A549 (cell line): ENCODE data around the gene NXN. TPM values are rescaled to one million over a fixed set of nuclear protein-coding genes. Genes with fewer than 3 reads are reported as not detected.

Experiments used
- ATAC-seq, 2 experiments: fragments of 200-7000 bp in 1 of 2; fragments of >200 bp in 1 of 2; cut with Nextera tagmentation in 1 of 2; cut with Tn5 transposase in 1 of 2; 3 replicates each; pipeline versions ENCODE4 v1.8.0 to v1.9.1; 2018 to 2020; ENCODE audit warnings: mild to moderate bottlenecking in 1 of 2, moderate library complexity in 1 of 2
- CTCF ChIA-PET: fragments of 300-600 bp; sonication (Branson Sonifier 250); formaldehyde crosslinking; extraction: SDS; loops from one replicate; lab custom pipeline; 2021; ENCODE audit warnings: antibody characterized with exemption, inconsistent platforms; lab: Yijun Ruan, JAX
- POLR2A ChIA-PET: fragments of 350-600 bp; formaldehyde crosslinking; extraction: SDS; loops from one replicate; lab custom pipeline; 2021; ENCODE audit warnings: antibody characterized with exemption, inconsistent platforms; lab: Yijun Ruan, JAX
- DNase-seq, 2 experiments: peaks; one replicate each; pipeline versions ENCODE4 v3.0.0 to v3.0.0-alpha.2; 2011 to 2016; ENCODE audit warnings: low read depth in 1 of 2, low spot score in 1 of 2
- FAIRE-seq: peaks from 2 replicates; lab custom pipeline; 2011; peaks lifted over from hg19 to GRCh38; lab: Jason Lieb, UNC
- H3K27ac ChIP-seq, 2 experiments: fragments of >200 bp; sonication (Bioruptor Twin); formaldehyde crosslinking; 3 replicates each; pipeline ENCODE4 v1.5.1; 2016 to 2017
- H3K4me1 ChIP-seq: fragments of >200 bp; sonication (Bioruptor Twin); formaldehyde crosslinking; 3 replicates; pipeline ENCODE4 v1.6.1; 2016
- H3K4me2 ChIP-seq: fragments of >200 bp; sonication (Bioruptor Twin); formaldehyde crosslinking; 3 replicates; pipeline ENCODE4 v1.6.1; 2016
- H3K4me3 ChIP-seq: fragments of >200 bp; sonication (Bioruptor Twin); formaldehyde crosslinking; 3 replicates; pipeline ENCODE4 v1.5.1; 2016
- H3K9me3 ChIP-seq: fragments of >200 bp; sonication (Bioruptor Twin); formaldehyde crosslinking; 3 replicates; pipeline ENCODE4 v1.6.1; 2016
- ATOH8 ChIP-seq: fragments of 250-450 bp; sonication (Bioruptor Pico); IDR thresholded peaks from 2 replicates; pipeline ENCODE4 v1.5.0; 2020; ENCODE audit warnings: low read depth, mild to moderate bottlenecking, moderate library complexity
- BHLHE40 ChIP-seq: IDR thresholded peaks from 2 replicates; pipeline ENCODE4 v1.6.1; 2012; ENCODE audit warnings: low read depth, low read length, inconsistent platforms
- CHD4 ChIP-seq: fragments of 200-600 bp; sonication (generic); IDR thresholded peaks from 2 replicates; pipeline ENCODE4 v1.6.1; 2016; ENCODE audit warnings: antibody characterized with exemption, mild to moderate bottlenecking, borderline replicate concordance
- EHF ChIP-seq: fragments of 250-450 bp; sonication (Bioruptor Pico); IDR thresholded peaks from 2 replicates; pipeline ENCODE4 v1.5.0; 2020; ENCODE audit warnings: mild to moderate bottlenecking
- EHMT2 ChIP-seq: fragments of 200-600 bp; sonication (generic); IDR thresholded peaks from 2 replicates; pipeline ENCODE4 v1.6.1; 2016; ENCODE audit warnings: antibody characterized with exemption, low read depth, mild to moderate bottlenecking, moderate library complexity
- EP300 ChIP-seq, 2 experiments: fragments of >200 bp; sonication (Bioruptor Twin); formaldehyde crosslinking; IDR thresholded peaks; 2 replicates in 1 of 2; 3 replicates in 1 of 2; pipeline ENCODE4 v1.6.1; 2016 to 2017
- ESRRA ChIP-seq: fragments of 150-350 bp; IDR thresholded peaks from 2 replicates; pipeline ENCODE4 v1.6.1; 2014; ENCODE audit warnings: mild to moderate bottlenecking, low read length, borderline replicate concordance
- FOSL2 ChIP-seq, 2 experiments: fragments of 450-650 bp in 1 of 2; fragments of >200 bp in 1 of 2; sonication (Bioruptor Twin) in 1 of 2; formaldehyde crosslinking; IDR thresholded peaks; 2 replicates each; pipeline versions ENCODE4 v1.5.0 to v1.6.1; 2016 to 2020; ENCODE audit warnings: mild to moderate bottlenecking in 1 of 2, moderate library complexity in 1 of 2
- GATA3 ChIP-seq: IDR thresholded peaks from 2 replicates; pipeline ENCODE4 v1.6.1; 2012; ENCODE audit warnings: borderline replicate concordance
- HEYL ChIP-seq: fragments of 250-450 bp; sonication (Bioruptor Pico); IDR thresholded peaks from 2 replicates; pipeline ENCODE4 v1.8.0; 2021; ENCODE audit warnings: mild to moderate bottlenecking, moderate library complexity
- HMGXB4 ChIP-seq: fragments of 250-450 bp; sonication (Bioruptor Pico); IDR thresholded peaks from 2 replicates; pipeline ENCODE4 v1.5.0; 2021; ENCODE audit warnings: mild to moderate bottlenecking, moderate library complexity, borderline replicate concordance
- HOXA7 ChIP-seq: fragments of 250-450 bp; sonication (Bioruptor Pico); IDR thresholded peaks from 2 replicates; pipeline ENCODE4 v1.5.0; 2020; ENCODE audit warnings: mild to moderate bottlenecking, moderate library complexity
- HOXB5 ChIP-seq: fragments of 250-450 bp; sonication (Bioruptor Pico); IDR thresholded peaks from 2 replicates; pipeline ENCODE4 v1.5.0; 2020; ENCODE audit warnings: mild to moderate bottlenecking, moderate library complexity
- JUNB ChIP-seq: fragments of >200 bp; sonication (Bioruptor Twin); formaldehyde crosslinking; IDR thresholded peaks from 2 replicates; pipeline ENCODE4 v1.6.1; 2016
- KDM1A ChIP-seq: fragments of 200-600 bp; sonication (generic); IDR thresholded peaks from 2 replicates; pipeline ENCODE4 v1.6.1; 2016; ENCODE audit warnings: low read depth, mild to moderate bottlenecking
- MAX ChIP-seq: IDR thresholded peaks from 2 replicates; pipeline ENCODE4 v1.6.1; 2012
- MYC ChIP-seq: IDR thresholded peaks from 2 replicates; pipeline ENCODE4 v1.6.1; 2012; ENCODE audit warnings: mild to moderate bottlenecking, inconsistent platforms, low read length, improper control_type of control experiment, borderline replicate concordance
- POLR2A ChIP-seq: IDR thresholded peaks from 2 replicates; pipeline ENCODE4 v1.6.1; 2012; ENCODE audit warnings: mild to moderate bottlenecking, low read length
- RARB ChIP-seq: fragments of 250-450 bp; sonication (Bioruptor Pico); IDR thresholded peaks from 2 replicates; pipeline ENCODE4 v1.8.0; 2021; ENCODE audit warnings: mild to moderate bottlenecking, moderate library complexity
- ZNF302 ChIP-seq: fragments of 250-450 bp; sonication (Bioruptor Pico); IDR thresholded peaks from 2 replicates; pipeline ENCODE4 v1.9.0; 2021; ENCODE audit warnings: inconsistent platforms, mild to moderate bottlenecking, moderate library complexity
- ZSCAN20 ChIP-seq: fragments of 250-450 bp; sonication (Bioruptor Pico); IDR thresholded peaks from 2 replicates; pipeline ENCODE4 v1.8.0; 2022; ENCODE audit warnings: mild to moderate bottlenecking, moderate library complexity
- WGBS: methylation state at CpG from one replicate; pipeline ENCODE4 v1.1.6; 2017; ENCODE audit errors: missing lambda C conversion rate; 5-methylcytosine and 5-hydroxymethylcytosine counted together
- polyA plus RNA-seq, 4 experiments: library from polyadenylated mRNA; depleted of rRNA in 3 of 4; stranded (reverse); fragments of >200 nt; fragmentation: RNase III in 1 of 4; extraction: RNeasy Plus Mini Kit Qiagen cat#74134 plus additional on column Dnase treatment in 1 of 4; gene quantifications; 2 replicates in 3 of 4; 3 replicates in 1 of 4; pipeline ENCODE4 v1.2.3, GENCODE V29; 2011 to 2017
- TF ChIP-seq, protein P1 (sequence below): IDR thresholded peaks from 2 replicates; pipeline ENCODE4 v1.6.1; 2012

Gene NXN
- polyA plus RNA-seq, 2 of the 4 experiments (the other 2 are of a cell fraction) = 24.6 to 31.1 TPM

GRCh38 chr17:896454-896853 lies 83.1 kb downstream of the NXN start:
- no peak overlapping the region for H3K27ac ChIP-seq
- CTCF ChIA-PET = interaction anchor here (0.7 to 2.0 kb wide), 8 partner anchors 9 to 199 kb away, joined by 3 to 6 read pairs (median 4); no protein-coding TSS in a partner anchor
- TF ChIP-seq FOSL2 (IDR thresholded peaks at IDR 0.05) (no peak), FOSL2 (CRISPR knock-in tag; IDR thresholded peaks at IDR 0.05) (no peak), ESRRA (no peak), KDM1A (no peak), HOXA7 (CRISPR knock-in tag) (no peak), RARB (CRISPR knock-in tag) (no peak), EHMT2 (no peak)

GRCh38 chr17:892958-893357 lies 86.6 kb downstream of the NXN start:
- CTCF ChIA-PET = interaction anchor here (0.9 to 3.3 kb wide), 3 partner anchors 12 to 87 kb away, joined by 3 to 16 read pairs (median 3); partner anchors contain the start of gene NXN
- H3K27ac ChIP-seq = no peak overlapping the region
- DNase-seq (no peak), FAIRE-seq (no peak), ATAC-seq (no peak)
- POLR2A ChIA-PET = no interaction called here
- WGBS = 76% methylated on average over 8 of the region's 8 CpGs
- H3K4me3 ChIP-seq = no peak overlapping the region
- H3K4me2 ChIP-seq = no peak overlapping the region
- no peak for TF ChIP-seq HEYL (CRISPR knock-in tag)
- TF ChIP-seq POLR2A = no peak
- no peak for TF ChIP-seq HOXB5 (CRISPR knock-in tag)
- TF ChIP-seq ATOH8 (CRISPR knock-in tag) = no peak
- no peak for TF ChIP-seq ZSCAN20 (CRISPR knock-in tag)
- TF ChIP-seq, protein P1, sequence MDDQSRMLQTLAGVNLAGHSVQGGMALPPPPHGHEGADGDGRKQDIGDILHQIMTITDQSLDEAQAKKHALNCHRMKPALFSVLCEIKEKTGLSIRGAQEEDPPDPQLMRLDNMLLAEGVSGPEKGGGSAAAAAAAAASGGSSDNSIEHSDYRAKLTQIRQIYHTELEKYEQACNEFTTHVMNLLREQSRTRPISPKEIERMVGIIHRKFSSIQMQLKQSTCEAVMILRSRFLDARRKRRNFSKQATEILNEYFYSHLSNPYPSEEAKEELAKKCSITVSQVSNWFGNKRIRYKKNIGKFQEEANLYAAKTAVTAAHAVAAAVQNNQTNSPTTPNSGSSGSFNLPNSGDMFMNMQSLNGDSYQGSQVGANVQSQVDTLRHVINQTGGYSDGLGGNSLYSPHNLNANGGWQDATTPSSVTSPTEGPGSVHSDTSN = no peak
- no peak for TF ChIP-seq ZNF302 (CRISPR knock-in tag)
- TF ChIP-seq GATA3 = no peak
- no peak for TF ChIP-seq BHLHE40
- no peak for TF ChIP-seq EHF (CRISPR knock-in tag)
- TF ChIP-seq HMGXB4 (CRISPR knock-in tag) = no peak
- no peak for TF ChIP-seq MYC
- TF ChIP-seq EP300 (IDR thresholded peaks at IDR 0.05) = no peak
- no peak for TF ChIP-seq JUNB
- TF ChIP-seq EHMT2 = no peak
- TF ChIP-seq MAX = no peak
- no peak for TF ChIP-seq RARB (CRISPR knock-in tag)
- TF ChIP-seq CHD4 = no peak
- no peaks in the 10 kb centered on the region for H3K9me3 ChIP-seq
- H3K4me1 ChIP-seq = no peaks in the 10 kb centered on the region

More at GRCh38 chr17:896454-896853, 83.1 kb downstream of the NXN start:
- POLR2A ChIA-PET = no interaction called here
- ATAC-seq (no peak), FAIRE-seq (no peak), DNase-seq (no peak)
- no peaks in the 10 kb centered on the region for H3K9me3 ChIP-seq
- WGBS = 75% methylated on average over 14 of the region's 14 CpGs
- no peak overlapping the region for H3K4me2 ChIP-seq
- H3K4me3 ChIP-seq = no peak overlapping the region
- no peaks in the 10 kb centered on the region for H3K4me1 ChIP-seq
